ENCODE data around the gene SCRN1.
"Not testable (repeated sequence)": the region's sequence is repeated elsewhere in the genome, so short reads cannot be mapped to it uniquely, and the experiment has no call there.

SCRN1 gene

GRCh38 chr7:29890786-29891185, 98.8 kb downstream of the SCRN1 start:
- not testable (repeated sequence) for DNase-seq (ENCODE audit: low read depth in 3 of 3)

- DNase-seq (ENCODE audit: low read depth in 3 of 3) = no peak
Measured at GRCh38 chr7:29890251-29890650, 99.3 kb downstream of the SCRN1 start.

- no peak for DNase-seq (ENCODE audit: low read depth in 3 of 3)
Measured at GRCh38 chr7:29889288-29889687, 100.3 kb downstream of the SCRN1 start.

GRCh38 chr7:29888006-29888405, 101.6 kb downstream of the SCRN1 start:
- no peak for DNase-seq (ENCODE audit: low read depth in 3 of 3)

- no peak for DNase-seq (ENCODE audit: low read depth in 3 of 3)
Measured at GRCh38 chr7:29886827-29887226, 102.8 kb downstream of the SCRN1 start.

- DNase-seq (ENCODE audit: low read depth in 3 of 3) = no peak
Measured at GRCh38 chr7:29885626-29886025, 104.0 kb downstream of the SCRN1 start.

- DNase-seq (ENCODE audit: low read depth in 3 of 3) = no peak
Measured at GRCh38 chr7:29884399-29885272, 105.0 kb downstream of the SCRN1 start.

- DNase-seq (ENCODE audit: low read depth in 3 of 3) = no peak
Measured at GRCh38 chr7:29883462-29884398, 105.9 kb downstream of the SCRN1 start.

GRCh38 chr7:29882481-29882880, 107.1 kb downstream of the SCRN1 start:
- DNase-seq (ENCODE audit: low read depth in 3 of 3) = no peak

GRCh38 chr7:29881724-29882123, 107.9 kb downstream of the SCRN1 start:
- DNase-seq (ENCODE audit: low read depth in 3 of 3) = no peak

- no peak for DNase-seq (ENCODE audit: low read depth in 3 of 3)
Measured at GRCh38 chr7:29879609-29880008, 110.0 kb downstream of the SCRN1 start.

- DNase-seq (ENCODE audit: low read depth in 3 of 3) = no peak
Measured at GRCh38 chr7:29878081-29878688, 111.4 kb downstream of the SCRN1 start.

- DNase-seq (ENCODE audit: low read depth in 3 of 3) = no peak
Measured at GRCh38 chr7:29877196-29877595, 112.4 kb downstream of the SCRN1 start.

GRCh38 chr7:29875741-29876140, 113.9 kb downstream of the SCRN1 start:
- DNase-seq (ENCODE audit: low read depth in 3 of 3) = no peak

- no peak for DNase-seq (ENCODE audit: low read depth in 3 of 3)
Measured at GRCh38 chr7:29873644-29874294, 115.8 kb downstream of the SCRN1 start.

- DNase-seq (ENCODE audit: low read depth in 3 of 3) = no peak
Measured at GRCh38 chr7:29871787-29872398, 117.7 kb downstream of the SCRN1 start.
